Sciatic nerve (tissue), 1 donor: Measurements from ENCODE around the gene LEF1. TPM values are rescaled to one million over a fixed set of nuclear protein-coding genes. Genes with fewer than 3 reads are reported as not detected.

Source experiments
- total RNA-seq: library from RNA; stranded (reverse); fragmentation: NEBNext Ultra II Directional; extraction: Animal tissue kit (Norgen Biotek cat#: 25700); gene quantifications from one replicate; pipeline ENCODE4 v1.2.1, GENCODE V29; 2021
- donor health status: DM: no; HTN: no; CAD: no.

LEF1 gene
- total RNA-seq, 1 donor from 2014 or later: 10.7 TPM

Other genes with a start within 250 kb of the LEF1 start
- 27.9 TPM for gene CYP2U1, start 237.4 kb downstream of the LEF1 start, total RNA-seq
- gene HADH, start 179.0 kb downstream of the LEF1 start, total RNA-seq: 39.5 TPM